ENCODE data around the gene ADGRL2. TPM values are rescaled to one million over a fixed set of nuclear protein-coding genes. Genes with fewer than 3 reads are reported as not detected.

The ADGRL2 gene
- total RNA-seq = 41.6 and 43.9 TPM in 2 replicates

DNA sequence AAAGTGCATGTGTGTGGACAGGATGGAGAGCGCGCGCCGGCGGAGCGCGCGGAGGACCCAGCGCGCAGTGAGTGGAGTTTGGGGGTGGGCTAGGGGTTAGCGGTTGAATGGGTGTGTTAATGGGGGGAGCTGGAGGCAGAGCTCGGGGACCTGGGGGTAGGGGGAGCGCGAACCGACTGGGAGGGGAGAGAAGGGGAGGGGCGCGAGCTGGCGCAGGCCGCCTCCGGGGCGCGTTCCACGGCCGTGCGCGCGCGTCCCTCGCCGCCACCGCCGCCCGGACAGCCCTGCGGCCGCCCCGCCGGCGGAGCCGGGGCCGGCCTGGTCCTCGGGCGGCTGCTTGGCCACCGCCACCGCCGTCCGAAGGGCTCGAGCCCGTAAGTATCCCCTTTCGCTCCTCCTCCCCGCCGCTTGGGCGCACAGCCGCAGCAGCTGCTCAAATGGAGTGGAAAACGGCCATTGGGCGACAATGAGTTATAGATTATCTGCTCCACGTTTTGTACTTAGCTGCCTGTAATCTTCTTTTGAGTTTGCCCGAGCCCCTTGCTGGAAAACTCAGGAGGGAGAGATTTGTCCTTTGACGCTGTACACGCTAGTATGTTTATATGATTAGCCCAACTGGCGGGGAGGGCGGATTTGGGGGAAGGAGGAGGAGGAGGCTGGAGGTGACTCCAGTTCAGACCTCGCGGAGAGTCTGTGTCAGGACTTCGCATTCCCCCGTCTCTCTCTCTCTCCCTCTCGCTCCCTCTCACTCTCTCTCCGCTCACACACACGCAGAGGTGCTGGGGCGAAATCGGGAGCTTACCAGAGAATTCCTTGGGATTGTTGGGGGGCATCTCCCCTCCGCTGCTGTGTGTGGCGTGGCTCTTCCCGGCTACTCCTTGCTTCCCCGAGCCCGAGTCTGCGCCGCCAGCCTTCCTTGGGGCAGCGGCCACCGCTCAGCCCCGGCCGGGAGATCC lies at the start of gene ADGRL2:
Gene ADGRL2, plus strand, starts transcription at position 240 of the 956 bp plus-strand sequence. CDS start 36,051 bp downstream, outside the sequence.

